CD14-positive monocyte (primary cell): ENCODE results near the gene MYO18A. TPM values are rescaled to one million over a fixed set of nuclear protein-coding genes. Genes with fewer than 3 reads are reported as not detected.

Experiments used
- DNase-seq, 3 donors: peaks; one replicate each; pipeline ENCODE4 v3.0.0-alpha.2; 2011 to 2022
- H2AFZ ChIP-seq: 2 replicates; pipeline ENCODE4 v1.6.0; 2012; ENCODE audit warnings: mild to moderate bottlenecking, low read depth, low read length, inconsistent platforms; ENCODE audit not compliant: insufficient read depth, poor library complexity, severe bottlenecking
- H3K27ac ChIP-seq, 2 donors: 1 replicate in 1 of 2; 2 replicates in 1 of 2; pipeline ENCODE4 v1.5.1; 2012 to 2013; ENCODE audit warnings: low read length in 2 of 2, control low read depth in 1 of 2, inconsistent platforms in 1 of 2, low read depth in 1 of 2, mild to moderate bottlenecking in 1 of 2
- H3K27me3 ChIP-seq, 2 donors: one replicate each; pipeline versions ENCODE4 v1.6.0 to v1.6.1; 2011 to 2013; ENCODE audit warnings: low read length in 2 of 2; ENCODE audit not compliant: control insufficient read depth in 2 of 2, insufficient read depth in 2 of 2
- H3K36me3 ChIP-seq, 2 donors: replicated peaks in 1 of 2; 1 replicate in 1 of 2; 2 replicates in 1 of 2; pipeline versions ENCODE4 v1.5.1 to v1.6.1; 2012 to 2013; ENCODE audit warnings: low read length in 2 of 2, control low read depth in 1 of 2, inconsistent platforms in 1 of 2, mild to moderate bottlenecking in 1 of 2; ENCODE audit not compliant: insufficient read depth in 2 of 2, control insufficient read depth in 1 of 2
- H3K4me1 ChIP-seq, 2 donors: 1 replicate in 1 of 2; 2 replicates in 1 of 2; pipeline versions ENCODE4 v1.5.1 to v1.6.1; 2012 to 2013; ENCODE audit warnings: low read length in 2 of 2, control low read depth in 1 of 2, inconsistent platforms in 1 of 2, mild to moderate bottlenecking in 1 of 2, moderate library complexity in 1 of 2; ENCODE audit not compliant: insufficient read depth in 2 of 2, control insufficient read depth in 1 of 2
- H3K4me2 ChIP-seq: replicated peaks from 2 replicates; pipeline ENCODE3; 2012; ENCODE audit warnings: low read length, moderate library complexity, mild to moderate bottlenecking; ENCODE audit not compliant: poor library complexity, severe bottlenecking; ENCODE audit errors: extremely low read depth
- H3K4me3 ChIP-seq, 3 experiments: fragments of 200-600 bp in 1 of 3; sonication (generic) in 1 of 3; replicated peaks in 1 of 3; 1 replicate in 2 of 3; 2 replicates in 1 of 3; pipeline ENCODE4 v1.5.1; 2011 to 2013; ENCODE audit warnings: low read length in 3 of 3, mild to moderate bottlenecking in 3 of 3, control low read depth in 2 of 3, low read depth in 2 of 3, inconsistent platforms in 1 of 3, moderate library complexity in 1 of 3
- H3K79me2 ChIP-seq: 2 replicates; pipeline ENCODE4 v1.6.0; 2012; ENCODE audit warnings: mild to moderate bottlenecking, control low read depth, inconsistent platforms, low read length, moderate library complexity; ENCODE audit not compliant: insufficient read depth
- H3K9ac ChIP-seq: 2 replicates; pipeline ENCODE4 v1.6.0; 2017; ENCODE audit warnings: low read length, mild to moderate bottlenecking; ENCODE audit not compliant: insufficient read depth, poor library complexity, severe bottlenecking
- H3K9me3 ChIP-seq, 2 donors: replicated peaks in 1 of 2; 1 replicate in 1 of 2; 2 replicates in 1 of 2; pipeline versions ENCODE4 v1.5.1 to v1.6.1; 2012 to 2013; ENCODE audit warnings: low read length in 2 of 2, control low read depth in 1 of 2; ENCODE audit not compliant: control insufficient read depth in 1 of 2, insufficient read depth in 1 of 2
- H4K20me1 ChIP-seq: 2 replicates; pipeline ENCODE4 v1.6.0; 2012; ENCODE audit warnings: mild to moderate bottlenecking, low read length, control low read depth, moderate library complexity; ENCODE audit not compliant: insufficient read depth
- H3K27ac Mint-ChIP-seq, 7 donors: one replicate each; pipeline ENCODE4 v1.8.0; 2020; ENCODE audit warnings: mild to moderate bottlenecking in 7 of 7, mixed read lengths in 7 of 7, moderate library complexity in 6 of 7, inconsistent platforms in 2 of 7
- H3K27me3 Mint-ChIP-seq, 3 donors: one replicate each; pipeline ENCODE4 v1.8.0; 2021 to 2022; ENCODE audit warnings: low read depth in 3 of 3, mild to moderate bottlenecking in 3 of 3, mixed read lengths in 3 of 3, moderate library complexity in 3 of 3, inconsistent platforms in 1 of 3
- H3K36me3 Mint-ChIP-seq, 2 donors: one replicate each; pipeline ENCODE4 v1.8.0; 2020; ENCODE audit warnings: mixed read lengths in 2 of 2, inconsistent platforms in 1 of 2, mild to moderate bottlenecking in 1 of 2
- H3K4me1 Mint-ChIP-seq: one replicate; pipeline ENCODE4 v1.8.0; 2020; ENCODE audit warnings: mild to moderate bottlenecking, mixed read lengths
- H3K4me3 Mint-ChIP-seq, 2 donors: one replicate each; pipeline ENCODE4 v1.8.0; 2020; ENCODE audit warnings: mild to moderate bottlenecking in 2 of 2, mixed read lengths in 2 of 2, moderate library complexity in 1 of 2
- H3K9me3 Mint-ChIP-seq, 7 donors: one replicate each; pipeline ENCODE4 v1.8.0; 2020 to 2022; ENCODE audit warnings: mixed read lengths in 7 of 7, mild to moderate bottlenecking in 6 of 7, moderate library complexity in 6 of 7, inconsistent platforms in 2 of 7
- CTCF ChIP-seq: fragments of 200-600 bp; IDR thresholded peaks from one replicate; pipeline ENCODE4 v1.8.0; 2022; ENCODE audit warnings: antibody characterized with exemption, mild to moderate bottlenecking
- WGBS: methylation state at CpG from one replicate; pipeline ENCODE4 v1.1.5; 2013; ENCODE audit warnings: missing lambda C conversion rate; ENCODE audit not compliant: insufficient coverage; 5-methylcytosine and 5-hydroxymethylcytosine counted together
- intact Hi-C, 2 donors: fragments of 100-400 bp; cut with micrococcal nuclease; formaldehyde crosslinking; loops; one replicate each; pipeline versions ENCODE4 v1.15.0 to v1.15.1; 2023
- polyA plus RNA-seq, 3 donors: library from polyadenylated mRNA; depleted of rRNA in 1 of 3; unstranded in 2 of 3; stranded (reverse) in 1 of 3; fragments of 300-500 nt in 2 of 3; fragments of >200 nt in 1 of 3; fragmentation: Illumina TruSeq in 2 of 3; gene quantifications; 1 replicate in 2 of 3; 2 replicates in 1 of 3; pipeline ENCODE4 v1.2.3, GENCODE V29; 2012 to 2021

The MYO18A gene
- polyA plus RNA-seq, 3 donors, result 6.3 to 40.2 (median 11.0) TPM

GRCh38 chr17:29126268-29126930, 53.8 kb downstream of the MYO18A start:
- H3K27ac Mint-ChIP-seq, result peak overlapping the region; percentile 76 to 90 (median 86)
- peak overlapping the region; percentile 64 to 77 for H3K27ac ChIP-seq
- peak overlapping the region in 1 of 3 experiments; percentile 52 for H3K4me3 ChIP-seq
- no peaks in the 10 kb centered on the region for H3K27me3 ChIP-seq
- WGBS, result no CpG with 5 or more reads among the region's 8 CpGs
- intact Hi-C loops, result loop anchor here in 1 of 2 donors (2.0 kb wide), 1 partner anchor 14 kb away; no protein-coding TSS in a partner anchor
- peak overlapping the region; percentile 58 for H3K4me2 ChIP-seq
- peaks cover 43% of the 10 kb centered on the region for H3K4me1 Mint-ChIP-seq
- H3K4me1 ChIP-seq, result peaks cover 45 to 52% of the 10 kb centered on the region in 2 donors
- H3K9me3 Mint-ChIP-seq, result no peaks in the 10 kb centered on the region
- peaks cover 0 to 1% (median 0%) of the 10 kb centered on the region in 3 donors for H3K27me3 Mint-ChIP-seq
- H3K36me3 ChIP-seq, result peaks cover 16 to 54% of the 10 kb centered on the region in 2 donors
- no peaks in the 10 kb centered on the region for H3K9me3 ChIP-seq
- peak overlapping the region; percentile 10 for H3K9ac ChIP-seq
- no peak for TF ChIP-seq CTCF
- peaks cover 19 to 43% of the 10 kb centered on the region in 2 donors for H3K36me3 Mint-ChIP-seq
- peak overlapping the region; percentile 40 for H2AFZ ChIP-seq
- H3K79me2 ChIP-seq, result peaks cover 79% of the 10 kb centered on the region
- DNase-seq, result peak; percentile 58 to 69 (median 68)
- H3K4me3 Mint-ChIP-seq, result peak overlapping the region in 1 of 2 donors; percentile 67
- H4K20me1 ChIP-seq, result peaks cover 27% of the 10 kb centered on the region

- H2AFZ ChIP-seq, result no peak overlapping the region
- peaks cover 21 to 51% of the 10 kb centered on the region in 2 donors for H3K36me3 Mint-ChIP-seq
- peaks cover 72% of the 10 kb centered on the region for H3K79me2 ChIP-seq
- H3K36me3 ChIP-seq, result peaks cover 24 to 56% of the 10 kb centered on the region in 2 donors
- peak overlapping the region in 5 of 7 donors; percentile 25 to 90 (median 76) for H3K27ac Mint-ChIP-seq
- H3K9ac ChIP-seq, result peak overlapping the region; percentile 12
- peaks cover 37 to 44% of the 10 kb centered on the region in 2 donors for H3K4me1 ChIP-seq
- peaks cover 22% of the 10 kb centered on the region for H4K20me1 ChIP-seq
- no peak for TF ChIP-seq CTCF
- WGBS, result 82% methylated on average over 9 of the region's 9 CpGs
- H3K9me3 ChIP-seq, result no peaks in the 10 kb centered on the region
- H3K27me3 ChIP-seq, result no peaks in the 10 kb centered on the region
- DNase-seq, result no peak
- intact Hi-C loops, result loop anchor here (2.0 kb wide), 2 partner anchors 13 to 15 kb away; no protein-coding TSS in a partner anchor
- no peak overlapping the region for H3K4me3 Mint-ChIP-seq
- peak overlapping the region; percentile 58 for H3K4me2 ChIP-seq
- peaks cover 35% of the 10 kb centered on the region for H3K4me1 Mint-ChIP-seq
- H3K27ac ChIP-seq, result peak overlapping the region; percentile 64 to 77
- H3K9me3 Mint-ChIP-seq, result no peaks in the 10 kb centered on the region
- H3K27me3 Mint-ChIP-seq, result peaks cover 0 to 1% (median 0%) of the 10 kb centered on the region in 3 donors
- peak overlapping the region in 1 of 3 experiments; percentile 52 for H3K4me3 ChIP-seq
These were observed 54.5 kb downstream of the MYO18A start for GRCh38 chr17:29125651-29126050.
